HepG2 (cell line): ENCODE results near the gene EPS8L3. TPM values are rescaled to one million over a fixed set of nuclear protein-coding genes. Genes with fewer than 3 reads are reported as not detected.

ENCODE experiments used
- BORCS8-MEF2B ChIP-seq: sonication (generic); formaldehyde crosslinking; IDR thresholded peaks from 2 replicates; pipeline ENCODE4 v1.8.0; 2022; ENCODE audit warnings: mild to moderate bottlenecking, missing genetic modification reagents
- GABPA ChIP-seq, 2 experiments: IDR thresholded peaks; 2 replicates each; pipeline ENCODE4 v1.6.1; 2011 to 2016; ENCODE audit warnings: low read depth in 2 of 2, low read length in 1 of 2, missing biosample characterization in 1 of 2, missing genetic modification characterization in 1 of 2
- HNF1A ChIP-seq, 2 experiments: sonication (generic) in 1 of 2; formaldehyde crosslinking in 1 of 2; IDR thresholded peaks; 2 replicates each; pipeline versions ENCODE4 v1.4.0 to v1.6.1; 2016 to 2020; ENCODE audit warnings: borderline replicate concordance in 1 of 2, low read depth in 1 of 2, mild to moderate bottlenecking in 1 of 2, missing genetic modification reagents in 1 of 2
- MXI1 ChIP-seq: IDR thresholded peaks from 3 replicates; pipeline ENCODE4 v1.6.1; 2012; ENCODE audit warnings: low read depth, low read length, inconsistent platforms, borderline replicate concordance
- RBFOX2 ChIP-seq: fragments of 200-400 bp; formaldehyde crosslinking; IDR thresholded peaks from 2 replicates; pipeline ENCODE4 v1.6.1; 2017; ENCODE audit warnings: low read depth, mild to moderate bottlenecking, low read length
- SRY ChIP-seq: sonication (generic); formaldehyde crosslinking; IDR thresholded peaks from 2 replicates; pipeline ENCODE4 v1.8.0; 2022; ENCODE audit warnings: mild to moderate bottlenecking, missing genetic modification reagents
- ZFP1 ChIP-seq: IDR thresholded peaks from 2 replicates; pipeline ENCODE4 v1.6.1; 2016
- ZNF329 ChIP-seq: sonication (generic); formaldehyde crosslinking; IDR thresholded peaks from 2 replicates; pipeline ENCODE4 v1.9.0; 2021; ENCODE audit warnings: low read depth, mild to moderate bottlenecking, missing genetic modification reagents
- ZNF350 ChIP-seq: sonication (generic); formaldehyde crosslinking; IDR thresholded peaks from 2 replicates; pipeline ENCODE4 v1.4.0; 2020; ENCODE audit warnings: mild to moderate bottlenecking, low read depth, missing genetic modification reagents, borderline replicate concordance
- ZNF709 ChIP-seq: sonication (generic); formaldehyde crosslinking; IDR thresholded peaks from 2 replicates; pipeline ENCODE4 v1.5.0; 2020; ENCODE audit warnings: mild to moderate bottlenecking, missing genetic modification reagents
- ZNF768 ChIP-seq: sonication (generic); formaldehyde crosslinking; IDR thresholded peaks from 2 replicates; pipeline ENCODE4 v1.4.0; 2020; ENCODE audit warnings: missing genetic modification reagents
- polyA plus RNA-seq, 8 experiments: library from polyadenylated mRNA; depleted of rRNA in 3 of 8; stranded (reverse) in 7 of 8; unstranded in 1 of 8; fragments of >200 nt; fragmentation: Illumina TruSeq in 4 of 8; extraction: Trizol in 4 of 8; gene quantifications; 2 replicates each; pipeline versions ENCODE4 v1.2.1 to v1.2.3, GENCODE V29; 2011 to 2016; ENCODE audit warnings: low read depth in 4 of 8, missing spikeins in 1 of 8, mixed read lengths in 1 of 8; ENCODE audit not compliant: insufficient read depth in 1 of 8
- total RNA-seq, 5 experiments: library from RNA; depleted of rRNA; stranded (reverse); fragments of >200 nt; fragmentation: Illumina TruSeq; extraction: Trizol; gene quantifications; 2 replicates each; pipeline ENCODE4 v1.2.3, GENCODE V29; 2016; ENCODE audit warnings: low read depth in 1 of 5
- TF ChIP-seq, protein P1 (sequence below): sonication (generic); formaldehyde crosslinking; IDR thresholded peaks from 2 replicates; pipeline ENCODE4 v1.4.0; 2020; ENCODE audit warnings: low read depth, missing genetic modification reagents
- TF ChIP-seq, protein P2 (sequence below): sonication (generic); formaldehyde crosslinking; conservative IDR thresholded peaks from 2 replicates; pipeline ENCODE4 v1.4.0; 2020; ENCODE audit warnings: mild to moderate bottlenecking, missing genetic modification reagents, moderate library complexity
- TF ChIP-seq, protein P3 (sequence below): IDR thresholded peaks from 2 replicates; pipeline ENCODE4 v1.6.1; 2018; ENCODE audit warnings: missing genetic modification reagents, mild to moderate bottlenecking, missing compliant biosample characterization

Gene EPS8L3
- total and polyA plus RNA-seq, 2 of the 13 experiments (the other 11 are each of a cell fraction or from before 2014, with no cell fraction given): 18.2 to 106 TPM

GRCh38 chr1:109739738-109740614 lies 23.7 kb downstream of the EPS8L3 start (continued):
- TF ChIP-seq HNF1A (IDR thresholded peaks at IDR 0.05; ENCODE audit: low read depth) (no peak), HNF1A (CRISPR knock-in tag; IDR thresholded peaks at IDR 0.05; ENCODE audit: borderline replicate concordance) (0 out of 2 replicates have a peak, but pooled peaks have one; percentile 21), SRY (CRISPR knock-in tag) (peak; percentile 79; the same call in 1 of the 2 replicates), GABPA (IDR thresholded peaks at IDR 0.05; ENCODE audit: low read depth, low read length) (no peak), GABPA (CRISPR knock-in tag; IDR thresholded peaks at IDR 0.05; ENCODE audit: low read depth) (no peak), ZNF768 (CRISPR knock-in tag) (0 out of 2 replicates have a peak, but pooled peaks have one; percentile 11), ZNF709 (CRISPR knock-in tag) (peak; percentile 78; the same call in 1 of the 2 replicates), RBFOX2 (peak; percentile 74), ZNF350 (CRISPR knock-in tag) (peak; percentile 44; the same call in 1 of the 2 replicates), BORCS8-MEF2B (CRISPR knock-in tag) (peak; percentile 48; the same call in 1 of the 2 replicates), MXI1 (0 out of 3 replicates have a peak, but pooled peaks have one; percentile 23), ZNF329 (CRISPR knock-in tag) (no peak; the same call in 1 of the 2 replicates), ZFP1 (CRISPR knock-in tag) (peak; percentile 29; the same call in 1 of the 2 replicates)
- TF ChIP-seq, protein P1, sequence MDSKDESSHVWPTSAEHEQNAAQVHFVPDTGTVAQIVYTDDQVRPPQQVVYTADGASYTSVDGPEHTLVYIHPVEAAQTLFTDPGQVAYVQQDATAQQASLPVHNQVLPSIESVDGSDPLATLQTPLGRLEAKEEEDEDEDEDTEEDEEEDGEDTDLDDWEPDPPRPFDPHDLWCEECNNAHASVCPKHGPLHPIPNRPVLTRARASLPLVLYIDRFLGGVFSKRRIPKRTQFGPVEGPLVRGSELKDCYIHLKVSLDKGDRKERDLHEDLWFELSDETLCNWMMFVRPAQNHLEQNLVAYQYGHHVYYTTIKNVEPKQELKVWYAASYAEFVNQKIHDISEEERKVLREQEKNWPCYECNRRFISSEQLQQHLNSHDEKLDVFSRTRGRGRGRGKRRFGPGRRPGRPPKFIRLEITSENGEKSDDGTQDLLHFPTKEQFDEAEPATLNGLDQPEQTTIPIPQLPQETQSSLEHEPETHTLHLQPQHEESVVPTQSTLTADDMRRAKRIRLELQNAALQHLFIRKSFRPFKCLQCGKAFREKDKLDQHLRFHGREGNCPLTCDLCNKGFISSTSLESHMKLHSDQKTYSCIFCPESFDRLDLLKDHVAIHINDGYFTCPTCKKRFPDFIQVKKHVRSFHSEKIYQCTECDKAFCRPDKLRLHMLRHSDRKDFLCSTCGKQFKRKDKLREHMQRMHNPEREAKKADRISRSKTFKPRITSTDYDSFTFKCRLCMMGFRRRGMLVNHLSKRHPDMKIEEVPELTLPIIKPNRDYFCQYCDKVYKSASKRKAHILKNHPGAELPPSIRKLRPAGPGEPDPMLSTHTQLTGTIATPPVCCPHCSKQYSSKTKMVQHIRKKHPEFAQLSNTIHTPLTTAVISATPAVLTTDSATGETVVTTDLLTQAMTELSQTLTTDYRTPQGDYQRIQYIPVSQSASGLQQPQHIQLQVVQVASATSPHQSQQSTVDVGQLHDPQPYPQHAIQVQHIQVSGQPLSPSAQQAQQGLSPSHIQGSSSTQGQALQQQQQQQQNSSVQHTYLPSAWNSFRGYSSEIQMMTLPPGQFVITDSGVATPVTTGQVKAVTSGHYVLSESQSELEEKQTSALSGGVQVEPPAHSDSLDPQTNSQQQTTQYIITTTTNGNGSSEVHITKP (CRISPR knock-in tag): no peak
- TF ChIP-seq, protein P2, sequence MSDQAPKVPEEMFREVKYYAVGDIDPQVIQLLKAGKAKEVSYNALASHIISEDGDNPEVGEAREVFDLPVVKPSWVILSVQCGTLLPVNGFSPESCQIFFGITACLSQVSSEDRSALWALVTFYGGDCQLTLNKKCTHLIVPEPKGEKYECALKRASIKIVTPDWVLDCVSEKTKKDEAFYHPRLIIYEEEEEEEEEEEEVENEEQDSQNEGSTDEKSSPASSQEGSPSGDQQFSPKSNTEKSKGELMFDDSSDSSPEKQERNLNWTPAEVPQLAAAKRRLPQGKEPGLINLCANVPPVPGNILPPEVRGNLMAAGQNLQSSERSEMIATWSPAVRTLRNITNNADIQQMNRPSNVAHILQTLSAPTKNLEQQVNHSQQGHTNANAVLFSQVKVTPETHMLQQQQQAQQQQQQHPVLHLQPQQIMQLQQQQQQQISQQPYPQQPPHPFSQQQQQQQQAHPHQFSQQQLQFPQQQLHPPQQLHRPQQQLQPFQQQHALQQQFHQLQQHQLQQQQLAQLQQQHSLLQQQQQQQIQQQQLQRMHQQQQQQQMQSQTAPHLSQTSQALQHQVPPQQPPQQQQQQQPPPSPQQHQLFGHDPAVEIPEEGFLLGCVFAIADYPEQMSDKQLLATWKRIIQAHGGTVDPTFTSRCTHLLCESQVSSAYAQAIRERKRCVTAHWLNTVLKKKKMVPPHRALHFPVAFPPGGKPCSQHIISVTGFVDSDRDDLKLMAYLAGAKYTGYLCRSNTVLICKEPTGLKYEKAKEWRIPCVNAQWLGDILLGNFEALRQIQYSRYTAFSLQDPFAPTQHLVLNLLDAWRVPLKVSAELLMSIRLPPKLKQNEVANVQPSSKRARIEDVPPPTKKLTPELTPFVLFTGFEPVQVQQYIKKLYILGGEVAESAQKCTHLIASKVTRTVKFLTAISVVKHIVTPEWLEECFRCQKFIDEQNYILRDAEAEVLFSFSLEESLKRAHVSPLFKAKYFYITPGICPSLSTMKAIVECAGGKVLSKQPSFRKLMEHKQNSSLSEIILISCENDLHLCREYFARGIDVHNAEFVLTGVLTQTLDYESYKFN (CRISPR knock-in tag): peak; percentile 51; the same call in 1 of the 2 replicates
- TF ChIP-seq, protein P3, sequence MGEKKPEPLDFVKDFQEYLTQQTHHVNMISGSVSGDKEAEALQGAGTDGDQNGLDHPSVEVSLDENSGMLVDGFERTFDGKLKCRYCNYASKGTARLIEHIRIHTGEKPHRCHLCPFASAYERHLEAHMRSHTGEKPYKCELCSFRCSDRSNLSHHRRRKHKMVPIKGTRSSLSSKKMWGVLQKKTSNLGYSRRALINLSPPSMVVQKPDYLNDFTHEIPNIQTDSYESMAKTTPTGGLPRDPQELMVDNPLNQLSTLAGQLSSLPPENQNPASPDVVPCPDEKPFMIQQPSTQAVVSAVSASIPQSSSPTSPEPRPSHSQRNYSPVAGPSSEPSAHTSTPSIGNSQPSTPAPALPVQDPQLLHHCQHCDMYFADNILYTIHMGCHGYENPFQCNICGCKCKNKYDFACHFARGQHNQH (CRISPR knock-in tag): peak; percentile 57; the same call in 1 of the 2 replicates
